Fibroblast of villous mesenchyme (primary cell): ENCODE results near the gene GABRB1. TPM values are rescaled to one million over a fixed set of nuclear protein-coding genes. Genes with fewer than 3 reads are reported as not detected.

ENCODE experiments used
- DNase-seq: peaks from one replicate; pipeline ENCODE4 v3.0.0-alpha.2; 2010; ENCODE audit warnings: low read depth
- H3K4me3 ChIP-seq: 2 replicates; pipeline ENCODE4 v1.5.1; 2011; ENCODE audit warnings: low read depth, mild to moderate bottlenecking, low read length
- CTCF ChIP-seq: IDR thresholded peaks from 2 replicates; pipeline ENCODE4 v1.5.1; 2012; ENCODE audit warnings: low read depth, mild to moderate bottlenecking, low read length; ENCODE audit not compliant: insufficient read depth
- total RNA-seq: library from RNA; depleted of rRNA; stranded (reverse); fragments of >200 nt; gene quantifications from 2 replicates; pipeline ENCODE4 v1.2.3, GENCODE V29; 2012

The GABRB1 gene
- total RNA-seq, 1 donor: not detected

- no peak overlapping the region for H3K4me3 ChIP-seq
- DNase-seq: no peak
- TF ChIP-seq CTCF: no peak
Measured at GRCh38 chr4:47342796-47343195, 311.4 kb downstream of the GABRB1 start.

GRCh38 chr4:47349326-47349725 is 318.0 kb downstream of the GABRB1 start:
- no peak for TF ChIP-seq CTCF

GRCh38 chr4:47355568-47355967 is 324.2 kb downstream of the GABRB1 start:
- H3K4me3 ChIP-seq: no peak overlapping the region
- TF ChIP-seq CTCF: no peak
- peak; percentile 7 for DNase-seq

More at GRCh38 chr4:47349326-47349725, 318.0 kb downstream of the GABRB1 start:
- no peak overlapping the region for H3K4me3 ChIP-seq
- DNase-seq: peak; percentile 24

- TF ChIP-seq CTCF: no peak
- DNase-seq: no peak
- H3K4me3 ChIP-seq: no peak overlapping the region
Measured at GRCh38 chr4:47359891-47360290, 328.5 kb downstream of the GABRB1 start.

GRCh38 chr4:47367761-47368160 is 336.4 kb downstream of the GABRB1 start:
- no peak for TF ChIP-seq CTCF
- no peak for DNase-seq
- H3K4me3 ChIP-seq: no peak overlapping the region

- no peak for DNase-seq
- TF ChIP-seq CTCF: no peak
- H3K4me3 ChIP-seq: no peak overlapping the region
Measured at GRCh38 chr4:47368211-47368610, 336.8 kb downstream of the GABRB1 start.

GRCh38 chr4:47372561-47372960 is 341.2 kb downstream of the GABRB1 start:
- DNase-seq: no peak
- H3K4me3 ChIP-seq: no peak overlapping the region
- no peak for TF ChIP-seq CTCF
